NCI-H774 (cell line): ENCODE data around the gene ATP8A2.

Experiments
- DNase-seq: peaks from one replicate; lab custom pipeline; 2025; lab: John Stamatoyannopoulos, UW

ATP8A2 gene

DNA sequence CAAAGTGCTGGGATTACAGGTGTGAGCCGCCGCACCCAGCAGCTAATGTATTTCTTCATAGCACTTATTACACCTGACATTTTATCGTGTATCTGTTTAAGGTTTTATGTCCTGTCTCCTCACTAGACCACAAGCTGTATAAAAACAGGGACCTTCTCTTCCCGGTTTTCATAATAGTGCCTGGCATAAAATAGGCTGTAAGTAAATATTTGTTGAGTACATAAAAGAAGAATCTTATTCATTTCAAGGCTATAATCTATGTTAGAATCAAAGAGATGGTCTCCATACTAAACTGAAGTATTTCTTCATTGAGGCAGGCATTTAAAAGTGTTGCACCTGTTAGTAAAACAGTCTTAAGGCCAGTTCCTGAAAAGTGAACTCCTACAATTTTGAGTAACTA, 486.1 kb downstream of the ATP8A2 start:
- DNase-seq: no peak

DNA sequence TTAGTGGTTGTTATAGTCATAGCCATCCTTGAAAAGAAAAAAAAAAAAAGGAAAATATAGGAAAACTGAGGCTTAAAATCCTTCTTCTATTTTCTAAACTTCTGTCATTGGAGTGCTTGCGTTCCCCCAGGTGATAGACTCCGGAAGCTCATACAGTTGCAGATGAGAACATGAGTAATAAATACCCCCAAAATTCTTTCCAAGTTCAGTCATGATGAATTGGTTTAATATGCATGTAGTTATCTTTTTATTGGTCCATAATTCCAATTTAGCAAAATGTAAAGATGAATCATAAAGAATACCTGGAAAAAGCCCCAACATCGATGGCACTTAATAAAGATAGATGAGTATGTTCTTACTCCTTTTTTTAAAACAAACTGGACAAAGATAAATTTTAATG, 487.8 kb downstream of the ATP8A2 start:
- DNase-seq: no peak

DNA sequence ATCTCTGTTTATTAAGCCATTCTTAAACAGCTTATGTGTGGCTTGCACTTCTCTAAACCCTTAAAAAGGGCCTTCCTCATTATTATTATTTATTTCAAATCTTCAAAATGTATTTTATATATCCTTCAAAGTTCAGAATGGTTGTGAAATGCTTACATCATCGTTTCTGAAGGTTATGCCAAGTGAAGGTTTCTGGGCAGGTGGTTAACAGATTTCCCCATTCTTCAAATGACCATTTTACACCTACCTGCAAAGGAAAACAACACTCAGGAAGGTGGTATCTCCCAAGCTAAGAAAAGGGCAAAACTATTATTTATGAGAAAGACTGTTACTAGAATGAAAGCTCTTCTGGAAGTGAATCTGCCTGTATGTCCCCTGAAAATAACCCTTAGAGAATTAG, 488.5 kb downstream of the ATP8A2 start:
- no peak for DNase-seq

DNA sequence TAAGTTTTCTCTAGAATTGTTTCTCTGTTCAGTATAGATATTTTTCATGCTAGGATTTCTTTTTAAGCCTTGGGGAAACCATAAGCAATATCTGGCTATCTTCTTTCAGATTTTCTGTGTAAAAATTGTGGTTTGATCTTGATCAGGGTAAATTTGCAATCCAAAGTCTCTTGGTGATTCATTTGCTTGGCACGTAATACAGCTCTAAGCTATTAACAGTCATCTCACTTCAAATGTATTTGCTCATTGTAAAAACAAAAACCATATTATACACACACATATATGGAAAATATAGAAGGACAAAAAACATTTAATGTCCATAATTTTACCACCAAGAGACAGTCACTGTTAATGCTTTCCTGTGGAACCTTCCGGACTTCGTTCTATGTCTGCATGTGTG, 489.1 kb downstream of the ATP8A2 start:
- no peak for DNase-seq

DNA sequence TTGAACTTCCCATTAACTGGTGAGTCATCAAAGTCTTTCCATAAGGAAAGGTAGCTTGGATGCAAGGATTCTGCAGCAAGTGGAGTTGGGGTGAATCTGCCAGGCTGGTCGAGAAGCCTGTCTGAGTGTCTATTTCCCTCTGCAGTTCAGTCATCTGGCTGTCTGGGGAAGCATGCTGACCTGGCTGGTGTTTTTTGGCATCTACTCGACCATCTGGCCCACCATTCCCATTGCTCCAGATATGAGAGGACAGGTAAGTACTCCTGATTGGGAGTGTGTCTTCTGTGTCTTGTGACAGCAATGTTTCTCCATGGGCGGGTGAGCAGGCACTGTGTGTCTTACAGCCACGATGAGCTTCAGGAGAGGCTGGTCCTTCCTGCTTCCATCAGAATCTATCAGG, 490.4 kb downstream of the ATP8A2 start:
- DNase-seq: no peak

DNA sequence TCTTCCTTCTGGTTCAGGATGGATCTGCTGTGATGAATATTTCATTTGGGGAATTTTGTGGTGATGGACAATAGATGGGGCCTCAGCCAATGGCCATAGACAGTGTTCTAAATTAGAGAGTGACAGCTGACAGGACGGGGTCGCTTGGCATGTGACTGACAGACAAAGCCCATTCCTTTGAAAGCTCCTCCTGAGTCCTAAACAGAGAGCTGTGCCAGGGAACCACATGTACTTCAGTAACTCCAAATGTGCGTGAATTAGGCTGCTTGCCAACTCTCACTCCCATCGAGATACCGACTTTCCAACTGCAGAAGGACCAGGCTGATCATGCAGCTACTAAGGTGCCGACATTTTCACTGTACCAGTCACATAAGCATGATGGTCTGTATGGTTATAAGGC, 492.3 kb downstream of the ATP8A2 start:
- no peak for DNase-seq

DNA sequence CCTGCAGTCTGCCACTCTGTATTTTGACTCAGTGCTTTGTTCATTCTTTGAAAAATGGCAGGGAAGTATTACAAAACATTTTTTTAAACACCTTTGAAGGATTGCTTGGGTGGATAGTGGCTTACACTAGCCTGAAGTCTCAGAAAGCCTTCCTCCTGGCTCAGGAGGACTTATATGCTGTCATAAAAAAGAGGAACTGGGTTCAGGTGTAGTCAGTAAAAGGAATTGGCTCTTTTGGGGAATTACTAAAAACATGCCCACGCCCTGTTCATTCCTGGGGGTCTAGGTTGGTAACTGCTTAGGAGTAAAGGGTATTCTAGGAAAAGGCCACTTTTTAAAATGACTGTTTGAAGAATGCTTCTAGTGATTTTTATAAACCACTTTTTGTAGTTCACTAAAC, 493.2 kb downstream of the ATP8A2 start:
- DNase-seq: no peak

DNA sequence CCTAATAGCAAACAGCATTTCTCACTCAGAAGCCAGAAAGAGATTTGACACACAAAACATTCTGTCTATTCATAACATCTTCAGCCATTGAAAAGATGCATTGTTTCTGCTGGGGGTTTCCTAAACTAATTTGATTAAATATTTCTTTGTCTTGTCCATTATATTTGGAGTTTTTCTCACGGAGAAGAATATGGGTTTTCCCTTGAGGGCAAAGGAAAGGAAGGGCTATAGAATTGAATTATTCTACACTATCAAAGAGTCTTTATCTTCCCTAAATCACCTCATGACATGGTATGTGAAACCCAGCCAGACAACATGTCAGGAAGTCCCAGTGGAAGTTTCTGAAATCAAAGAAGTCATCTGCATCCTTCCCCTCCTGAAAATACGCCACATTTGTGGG, 493.6 kb downstream of the ATP8A2 start:
- no peak for DNase-seq

DNA sequence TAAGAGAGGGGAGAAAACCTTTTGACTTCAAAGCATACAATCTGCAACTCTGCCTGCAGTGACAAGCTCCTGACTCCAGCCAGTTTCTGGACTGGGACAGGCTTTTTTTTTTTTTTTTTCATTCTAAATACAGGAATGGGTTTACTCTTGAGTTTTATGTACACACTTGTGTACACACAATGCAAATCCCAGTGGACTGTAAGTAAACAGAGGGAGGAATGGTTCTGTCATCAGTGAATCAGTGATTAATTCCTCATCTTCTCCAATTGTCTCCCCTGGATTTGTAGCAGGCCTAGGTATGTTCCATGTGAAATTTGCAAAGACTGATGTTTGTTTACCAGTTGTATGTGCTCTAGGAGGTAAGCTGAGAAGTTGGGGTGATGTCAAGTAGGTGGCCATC, 495.3 kb downstream of the ATP8A2 start:
- DNase-seq: no peak

DNA sequence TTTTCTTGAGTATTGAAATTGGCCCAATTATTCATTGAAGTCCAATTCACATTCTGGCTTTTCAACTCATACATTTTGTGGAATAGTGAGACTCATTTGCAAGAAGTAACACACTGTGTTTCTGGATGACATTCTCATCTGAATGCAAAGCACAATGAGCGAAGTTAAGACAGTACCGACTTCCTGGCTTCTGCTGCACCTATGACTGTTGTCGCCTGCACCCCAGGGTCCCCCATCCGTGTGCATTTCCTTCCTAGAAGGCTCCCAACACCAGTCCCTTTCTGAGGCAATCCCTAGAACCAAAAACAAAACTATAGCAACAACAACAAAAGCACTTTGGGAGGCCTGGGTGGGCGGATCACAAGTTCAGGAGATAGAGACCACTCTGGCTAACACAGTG, 496.7 kb downstream of the ATP8A2 start:
- DNase-seq: no peak

DNA sequence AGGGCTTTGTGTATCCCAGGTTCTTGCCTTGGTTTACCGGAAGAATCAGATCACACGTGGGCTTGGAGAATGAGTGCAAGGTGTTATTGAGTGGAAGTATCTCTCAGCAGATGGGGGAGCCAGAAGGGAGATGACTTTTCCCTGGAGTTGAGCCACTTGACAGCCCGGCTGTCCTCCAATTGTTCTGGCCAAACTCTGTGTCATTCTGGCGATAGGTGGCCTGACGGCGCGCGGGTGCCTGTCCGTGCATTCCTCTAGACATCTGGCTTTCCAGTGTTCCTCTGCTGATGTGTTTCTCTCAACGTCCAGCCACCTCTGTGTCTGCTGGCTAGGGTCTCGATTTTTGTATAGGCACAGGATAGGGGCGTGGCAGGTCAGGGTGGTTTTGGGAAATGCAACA, 498.2 kb downstream of the ATP8A2 start:
- no peak for DNase-seq

DNA sequence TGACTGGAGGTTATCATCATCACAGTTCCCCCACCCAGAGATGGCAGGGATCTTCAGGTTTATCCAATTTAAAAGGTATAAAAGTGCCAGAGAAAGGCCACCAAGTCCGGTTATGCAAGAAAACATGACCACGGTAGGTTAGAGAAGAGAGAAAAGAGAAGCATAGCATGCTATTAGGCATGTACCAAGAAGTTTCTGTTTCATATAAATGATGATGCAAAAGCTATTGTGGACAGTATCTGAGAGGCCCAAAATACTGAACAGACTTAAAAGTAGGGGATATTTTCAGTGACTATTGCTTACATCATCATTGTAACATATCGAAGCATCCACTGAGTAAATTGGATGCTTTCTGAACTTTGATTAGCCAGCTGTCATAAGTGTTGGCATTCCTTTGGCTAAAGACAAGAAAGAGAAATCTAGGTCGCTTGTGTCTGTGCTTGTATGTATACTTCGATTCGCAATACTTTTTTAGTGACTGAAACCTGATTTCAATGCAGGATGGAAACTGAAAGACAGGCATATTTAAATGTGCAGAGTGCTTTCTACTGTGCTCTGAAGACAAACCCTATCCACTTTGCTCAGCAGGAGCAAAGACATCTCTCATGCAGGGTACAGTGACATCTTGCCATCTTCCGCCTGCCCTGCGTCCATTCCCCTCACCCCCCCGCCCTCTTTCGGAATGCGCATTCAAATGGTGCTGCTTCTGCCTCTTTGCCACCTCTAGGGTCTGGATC, 499.8 kb downstream of the ATP8A2 start:
- no peak for DNase-seq

DNA sequence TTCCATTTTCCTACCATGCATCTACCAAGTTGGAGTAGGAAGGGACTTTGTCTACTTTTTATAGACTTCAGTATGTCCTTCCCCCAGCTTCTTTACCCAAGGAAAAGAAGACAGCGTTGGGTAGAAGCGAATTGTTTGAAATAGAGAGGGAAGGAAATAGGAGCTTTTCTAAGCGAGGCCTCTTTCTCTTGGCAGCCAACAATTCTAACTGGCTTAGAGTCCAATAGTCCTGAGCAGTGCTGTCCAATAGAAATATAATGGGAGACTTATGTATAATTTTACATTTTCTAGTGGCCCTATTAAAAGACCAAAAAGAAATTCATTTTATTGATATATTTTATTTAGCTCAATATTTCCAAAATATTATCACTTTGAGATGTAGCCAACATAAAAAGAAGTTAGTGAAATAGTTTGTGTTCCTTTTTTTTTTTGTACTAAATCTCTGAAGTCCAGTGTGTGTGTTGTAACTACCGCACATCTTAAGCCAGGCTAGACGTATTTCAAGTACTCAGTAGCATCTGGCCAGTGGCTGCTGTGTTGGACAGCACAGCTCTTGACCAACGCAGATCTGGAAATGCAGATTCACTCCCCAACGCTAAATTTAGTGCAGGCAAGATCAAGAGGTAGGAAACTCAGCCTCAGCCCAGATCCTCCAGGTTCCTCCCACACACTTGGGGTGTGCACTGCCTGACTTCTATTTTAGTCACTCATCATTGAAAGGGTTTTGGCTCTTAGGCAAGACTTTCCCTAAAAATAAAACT, 500.9 kb downstream of the ATP8A2 start:
- no peak for DNase-seq

DNA sequence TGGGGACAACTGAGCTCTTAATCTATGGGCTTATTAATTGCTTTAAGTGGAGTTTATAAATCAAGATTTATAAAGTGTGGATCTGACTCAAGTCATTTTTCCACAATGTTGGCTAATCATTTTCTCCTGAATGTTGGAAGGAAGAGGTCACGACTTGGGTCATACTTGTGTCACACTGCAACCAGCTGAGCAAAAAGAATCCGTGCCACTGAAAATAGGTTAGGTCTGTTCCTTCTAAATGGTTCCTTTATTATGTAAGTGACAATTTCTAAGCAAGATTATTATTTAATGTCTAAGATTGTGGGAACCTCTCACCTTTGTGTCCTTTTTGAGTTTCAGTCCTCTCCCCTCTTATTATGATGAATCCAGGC, 501.5 kb downstream of the ATP8A2 start:
- DNase-seq: no peak

DNA sequence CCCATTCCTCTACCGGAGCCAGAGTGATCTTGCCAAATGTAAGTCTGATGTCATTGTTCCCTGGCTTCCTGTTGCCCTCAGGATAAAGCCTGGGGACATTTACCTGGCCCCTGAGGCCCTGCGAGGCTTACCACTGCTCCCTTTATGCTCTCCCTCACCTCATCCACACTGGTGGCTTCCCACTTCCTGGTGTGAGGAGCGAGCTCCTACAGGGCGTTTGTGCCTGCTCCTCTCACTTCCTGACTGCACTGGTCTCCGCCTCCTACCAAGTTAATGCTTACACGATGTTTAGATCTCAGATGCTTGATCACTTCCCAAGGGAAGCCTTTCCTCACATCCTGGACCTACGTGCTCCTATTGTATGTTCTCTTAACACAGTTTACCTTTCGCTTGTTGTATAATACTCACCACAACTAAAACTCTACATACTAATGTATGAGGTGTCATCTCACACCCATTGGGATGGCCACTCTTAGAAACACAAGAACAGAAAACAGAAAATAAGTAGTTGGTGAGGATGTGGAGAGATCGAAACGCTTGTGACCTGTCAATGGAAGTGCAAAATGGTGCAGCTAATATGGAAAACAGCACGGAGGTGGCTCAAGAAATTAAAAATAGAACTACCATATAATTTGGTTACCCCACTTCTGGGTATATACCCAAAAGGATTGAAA, 502.4 kb downstream of the ATP8A2 start:
- DNase-seq: no peak

DNA sequence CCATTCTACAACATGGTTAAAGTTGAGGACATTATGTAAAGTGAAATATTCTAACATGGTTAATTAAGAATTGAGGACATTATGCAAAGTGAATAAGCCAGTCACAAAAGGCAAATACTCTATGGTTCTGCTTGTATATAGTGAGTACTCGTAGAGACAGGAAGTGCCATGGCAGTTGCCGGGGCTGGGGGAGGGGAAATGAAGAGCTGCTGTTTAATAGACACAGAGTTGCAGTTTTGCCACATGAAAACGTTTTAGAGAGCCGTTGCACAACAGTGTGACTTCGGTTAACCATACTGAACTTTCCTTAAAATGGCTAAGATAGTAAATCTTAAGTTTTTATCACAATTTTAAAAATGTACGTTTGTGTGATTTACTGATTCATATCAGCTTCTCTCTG, 503.1 kb downstream of the ATP8A2 start:
- DNase-seq: no peak

DNA sequence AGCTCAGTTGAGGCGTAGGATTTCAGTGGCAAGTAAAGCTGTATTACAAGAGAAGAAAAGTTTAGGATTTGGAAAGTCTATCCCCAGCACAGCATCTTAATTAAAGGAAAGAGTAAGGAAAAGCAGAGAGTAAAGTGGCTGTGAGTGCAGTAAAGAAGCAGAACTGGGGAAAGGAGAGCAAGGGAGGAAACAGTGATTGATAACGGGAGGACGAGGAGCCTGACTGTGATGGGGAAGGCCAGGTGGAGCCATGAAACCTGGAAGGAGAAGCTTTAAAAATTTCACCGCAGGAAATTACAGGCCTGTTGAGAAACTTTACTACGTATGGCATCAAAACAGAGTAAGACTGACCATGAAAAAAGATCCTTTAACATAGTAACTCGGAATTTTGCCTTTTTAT, 504.5 kb downstream of the ATP8A2 start:
- DNase-seq: no peak

DNA sequence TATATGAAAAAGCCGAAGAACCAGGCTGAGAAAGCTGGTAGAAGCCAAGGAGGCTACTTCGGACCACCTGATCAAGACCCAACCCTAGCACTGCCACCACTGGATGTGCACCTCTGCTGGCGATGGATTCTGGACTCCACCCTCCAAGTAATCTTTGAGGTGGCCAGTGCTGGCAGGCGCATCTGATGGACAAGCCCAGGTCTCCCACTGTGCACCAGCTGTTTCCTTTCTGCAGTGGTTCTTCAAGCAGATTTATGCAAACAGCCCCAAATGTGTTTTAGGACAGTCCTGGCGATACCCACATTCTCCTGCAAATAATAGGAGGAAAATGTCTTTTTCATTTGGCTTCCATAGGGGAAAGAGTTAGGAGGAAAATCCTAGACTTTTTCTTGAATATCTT, 507.7 kb downstream of the ATP8A2 start:
- DNase-seq: no peak

DNA sequence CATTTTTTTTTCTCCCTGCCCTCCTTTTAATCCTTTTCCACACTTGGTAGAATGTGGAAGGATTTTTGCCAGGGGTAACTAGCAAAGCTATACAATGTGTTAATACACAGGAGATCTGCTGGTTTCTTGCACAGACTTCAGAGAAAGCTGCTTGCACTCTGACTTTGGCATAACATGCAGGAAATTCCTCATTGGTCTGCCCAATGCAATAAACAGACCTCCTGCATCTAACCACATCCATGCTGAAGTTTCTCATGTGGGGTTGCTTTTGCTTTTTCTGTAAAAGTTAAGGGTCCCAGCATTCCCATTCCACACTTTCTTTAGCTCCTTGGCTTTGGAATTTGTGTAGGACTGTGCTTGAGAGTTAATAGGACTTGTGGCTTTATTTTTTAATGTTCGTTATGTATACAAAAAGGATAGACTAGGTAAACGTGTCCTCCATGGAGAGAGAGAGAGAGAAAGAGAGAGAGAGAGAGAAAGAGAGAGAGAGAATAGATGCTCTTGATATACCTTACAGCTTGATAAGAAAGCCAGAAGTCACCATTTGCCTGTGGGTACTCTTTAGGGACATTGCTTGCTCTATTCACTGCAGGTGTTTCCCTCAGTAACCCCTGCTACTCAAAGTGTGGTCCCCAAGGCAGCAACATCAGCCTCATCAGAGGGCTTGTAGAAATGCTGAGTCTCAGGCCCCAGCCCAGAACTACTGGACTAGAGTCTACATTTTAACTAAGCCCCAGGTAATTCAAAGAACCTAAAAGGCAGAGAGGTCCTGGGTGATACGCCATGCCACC, 509.6 kb downstream of the ATP8A2 start:
- no peak for DNase-seq

DNA sequence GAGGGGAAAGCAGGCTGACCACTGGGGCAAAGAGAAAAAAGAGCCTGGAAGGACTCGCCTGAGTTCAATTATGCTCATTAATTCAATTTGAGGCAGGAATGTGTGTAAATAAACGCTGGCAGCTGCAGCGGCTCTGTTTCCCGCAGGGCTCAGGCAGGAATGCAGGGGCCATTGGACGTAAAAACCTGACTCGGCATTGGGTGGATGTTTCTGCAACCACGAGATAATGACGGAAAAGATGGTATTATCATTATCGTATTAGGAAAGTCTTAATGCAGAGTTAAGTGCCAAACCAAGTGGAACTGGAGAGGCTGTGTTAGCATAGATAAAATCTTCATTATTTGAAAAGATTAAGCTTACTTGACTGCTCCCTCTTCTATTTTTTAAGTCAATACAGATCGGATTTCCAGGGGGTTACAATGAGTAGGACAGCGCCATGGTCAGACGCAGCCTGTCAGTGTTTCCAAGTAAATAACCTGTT, 510.2 kb downstream of the ATP8A2 start:
- no peak for DNase-seq

DNA sequence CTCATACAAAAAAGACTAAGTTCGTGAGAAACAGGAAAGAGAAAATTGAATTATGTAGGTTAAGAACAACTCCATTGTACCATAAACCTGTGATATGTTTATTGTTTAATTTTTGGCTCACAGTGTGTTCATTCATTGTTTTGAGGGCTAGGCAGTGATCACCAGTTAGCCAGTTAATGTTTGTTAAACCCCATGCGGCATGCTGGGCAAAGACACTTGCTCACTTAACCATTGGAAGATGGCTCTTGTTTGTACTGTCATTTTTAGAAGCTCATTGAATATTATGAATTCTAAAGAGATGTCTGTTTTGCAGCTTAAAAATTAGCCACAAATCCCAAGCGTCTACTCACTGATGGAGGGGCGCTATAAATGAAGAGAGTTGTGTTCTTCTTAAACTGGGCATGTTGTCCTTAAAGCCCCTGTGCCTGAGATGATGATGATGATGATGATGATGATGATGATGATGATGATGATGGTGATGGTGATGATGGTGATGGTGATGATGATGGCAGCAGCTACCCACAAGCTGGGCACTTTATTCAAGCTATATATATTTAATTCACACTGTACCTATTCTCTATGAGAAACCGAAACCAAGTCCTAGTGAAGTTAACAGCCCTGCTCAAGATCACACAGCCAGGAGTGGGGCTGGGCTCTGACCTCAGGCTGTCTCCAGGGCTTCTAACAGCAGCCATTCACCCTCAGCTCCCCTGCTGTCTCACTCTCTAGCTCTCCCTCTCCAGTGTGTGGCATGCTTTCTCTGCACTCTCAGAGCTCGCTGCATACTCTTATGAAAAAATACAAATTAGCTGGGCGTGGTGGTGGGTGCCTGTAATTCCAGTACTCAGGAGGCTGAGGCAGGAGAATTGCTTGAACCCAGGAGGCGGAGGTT, 510.9 kb downstream of the ATP8A2 start:
- peak; percentile 9 for DNase-seq
